Measurements from ENCODE around the gene GNB1L.

GNB1L gene

DNA sequence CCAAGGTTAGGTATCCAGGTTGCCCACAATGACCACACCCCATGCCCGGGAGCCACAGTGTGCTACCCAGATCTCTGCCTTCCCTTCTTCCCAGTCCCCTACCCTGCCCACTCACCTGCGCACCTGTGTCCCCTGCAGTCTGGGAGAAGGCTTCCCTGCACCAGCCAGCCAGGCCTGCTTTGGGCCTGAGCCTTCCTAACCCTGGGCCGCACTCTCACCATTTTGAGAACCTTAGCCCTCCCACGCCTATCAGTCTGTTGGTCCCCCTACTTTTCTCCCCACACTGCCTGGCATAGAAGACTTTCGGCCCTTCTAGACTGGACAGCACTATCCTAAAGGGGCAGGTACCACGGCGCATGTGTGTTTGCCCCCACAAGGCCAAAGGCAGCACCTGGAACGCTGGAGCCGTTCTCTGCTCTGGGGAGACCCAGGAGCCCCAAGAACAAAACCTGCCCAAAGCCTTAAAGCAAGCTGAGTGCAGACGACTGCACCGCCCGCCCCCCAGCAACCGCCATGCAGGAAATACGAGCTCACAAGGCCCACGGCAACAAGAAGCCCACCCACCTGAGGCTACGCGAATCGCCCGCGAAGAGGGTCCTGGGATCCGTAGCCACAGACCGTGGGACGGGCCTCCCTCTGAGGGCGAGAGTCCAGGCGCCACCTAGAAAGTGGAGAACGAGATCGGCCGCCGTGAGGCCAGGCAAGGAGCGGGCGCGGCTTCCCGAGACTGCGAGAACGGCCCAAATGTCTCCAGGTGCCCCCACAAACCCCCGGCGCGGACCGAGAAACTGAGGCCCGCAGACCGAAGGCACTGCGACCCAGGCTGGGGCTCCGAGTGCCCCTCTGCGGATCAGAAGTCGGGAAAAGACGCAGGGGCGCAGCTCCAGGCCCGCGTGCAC is 546 bp downstream of the GNB1L start:
- TF ChIP-seq, protein P1, sequence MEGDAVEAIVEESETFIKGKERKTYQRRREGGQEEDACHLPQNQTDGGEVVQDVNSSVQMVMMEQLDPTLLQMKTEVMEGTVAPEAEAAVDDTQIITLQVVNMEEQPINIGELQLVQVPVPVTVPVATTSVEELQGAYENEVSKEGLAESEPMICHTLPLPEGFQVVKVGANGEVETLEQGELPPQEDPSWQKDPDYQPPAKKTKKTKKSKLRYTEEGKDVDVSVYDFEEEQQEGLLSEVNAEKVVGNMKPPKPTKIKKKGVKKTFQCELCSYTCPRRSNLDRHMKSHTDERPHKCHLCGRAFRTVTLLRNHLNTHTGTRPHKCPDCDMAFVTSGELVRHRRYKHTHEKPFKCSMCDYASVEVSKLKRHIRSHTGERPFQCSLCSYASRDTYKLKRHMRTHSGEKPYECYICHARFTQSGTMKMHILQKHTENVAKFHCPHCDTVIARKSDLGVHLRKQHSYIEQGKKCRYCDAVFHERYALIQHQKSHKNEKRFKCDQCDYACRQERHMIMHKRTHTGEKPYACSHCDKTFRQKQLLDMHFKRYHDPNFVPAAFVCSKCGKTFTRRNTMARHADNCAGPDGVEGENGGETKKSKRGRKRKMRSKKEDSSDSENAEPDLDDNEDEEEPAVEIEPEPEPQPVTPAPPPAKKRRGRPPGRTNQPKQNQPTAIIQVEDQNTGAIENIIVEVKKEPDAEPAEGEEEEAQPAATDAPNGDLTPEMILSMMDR (IDR thresholded peaks at IDR 0.05) = no peak
- Histone ChIP-seq H3K27ac (peak overlapping the region; percentile 87 to 98), H3K4me3 (peak overlapping the region; percentile 93)
- no peak for DNase-seq (ENCODE audit: low spot score)

DNA sequence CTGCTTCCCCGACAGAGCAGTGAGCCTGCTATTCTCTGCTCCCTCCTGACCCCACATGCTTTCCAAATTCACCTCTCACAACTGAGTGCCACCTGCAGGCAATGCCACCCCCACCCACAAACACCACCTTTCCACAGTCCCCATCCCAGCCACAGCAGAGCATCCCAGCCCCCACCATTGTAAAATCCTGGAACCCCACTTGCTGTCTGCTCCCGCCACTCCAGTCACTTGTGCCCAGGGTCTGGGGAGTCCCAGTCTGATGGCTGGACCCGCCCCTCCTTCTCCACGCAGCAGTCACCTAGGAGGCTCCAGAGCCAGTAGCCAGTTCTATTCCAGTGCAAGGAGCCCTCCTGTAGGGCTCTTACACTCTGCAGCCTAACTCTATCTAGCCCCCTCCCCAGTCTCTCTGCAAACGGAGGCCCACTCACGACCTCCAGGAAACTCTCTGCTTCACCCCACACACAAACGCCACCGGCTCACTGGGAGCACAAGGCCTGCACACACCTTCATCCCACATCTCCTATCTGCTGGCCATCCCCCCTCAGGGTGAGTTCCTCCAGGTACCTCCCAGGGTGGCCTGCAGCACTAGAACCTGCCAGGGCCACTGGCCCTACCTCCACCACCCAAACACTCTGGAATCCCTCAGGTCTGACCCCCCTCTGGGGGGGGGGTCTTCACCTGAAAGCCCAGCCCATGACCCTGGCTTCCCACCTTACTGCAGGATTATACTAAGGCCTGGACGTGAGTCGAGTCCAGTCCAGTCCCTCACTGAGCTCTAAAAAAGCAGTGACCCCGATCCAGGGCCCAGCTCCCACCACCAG is 1.4 kb downstream of the GNB1L start:
- DNase-seq (ENCODE audit: low spot score) = no peak
- peak overlapping the region; percentile 93 for H3K4me3 ChIP-seq
- H3K27ac ChIP-seq = peak overlapping the region in 1 of 2 donors; percentile 98
- TF ChIP-seq, protein P1 (IDR thresholded peaks at IDR 0.05) = no peak

DNA sequence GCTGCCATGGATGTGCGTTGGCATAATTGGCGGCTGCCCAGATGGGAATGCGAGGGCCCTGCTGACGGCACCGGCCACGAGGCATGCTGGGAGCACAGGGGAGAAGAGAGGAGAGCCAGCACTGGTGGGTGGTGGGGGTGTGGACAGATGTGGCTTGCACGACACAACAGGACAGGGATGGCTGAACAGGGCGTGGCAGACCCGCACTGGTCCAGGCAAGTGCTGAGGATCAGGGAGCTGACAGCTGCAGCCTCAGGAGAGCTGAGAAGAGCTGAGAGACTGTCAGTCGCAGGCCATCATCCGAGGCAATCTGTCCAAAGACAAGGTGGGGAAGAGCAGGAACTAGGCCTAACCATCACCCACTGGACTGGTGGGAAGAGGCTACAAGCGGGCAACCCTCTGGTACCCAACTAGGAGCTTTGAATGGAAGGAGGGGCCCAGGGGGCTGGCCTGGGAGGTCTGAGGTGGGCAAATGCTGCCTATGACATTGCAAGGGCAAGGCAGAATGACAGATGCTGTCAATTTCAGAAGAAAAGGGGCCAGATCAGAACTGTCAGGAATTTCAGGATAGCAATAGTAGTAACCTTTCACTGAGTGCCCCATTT is 2.4 kb downstream of the GNB1L start:
- Histone ChIP-seq H3K27ac (no peak overlapping the region), H3K4me3 (peak overlapping the region; percentile 93)
- DNase-seq (ENCODE audit: low spot score) = no peak
- TF ChIP-seq, protein P1 (IDR thresholded peaks at IDR 0.05) = no peak

DNA sequence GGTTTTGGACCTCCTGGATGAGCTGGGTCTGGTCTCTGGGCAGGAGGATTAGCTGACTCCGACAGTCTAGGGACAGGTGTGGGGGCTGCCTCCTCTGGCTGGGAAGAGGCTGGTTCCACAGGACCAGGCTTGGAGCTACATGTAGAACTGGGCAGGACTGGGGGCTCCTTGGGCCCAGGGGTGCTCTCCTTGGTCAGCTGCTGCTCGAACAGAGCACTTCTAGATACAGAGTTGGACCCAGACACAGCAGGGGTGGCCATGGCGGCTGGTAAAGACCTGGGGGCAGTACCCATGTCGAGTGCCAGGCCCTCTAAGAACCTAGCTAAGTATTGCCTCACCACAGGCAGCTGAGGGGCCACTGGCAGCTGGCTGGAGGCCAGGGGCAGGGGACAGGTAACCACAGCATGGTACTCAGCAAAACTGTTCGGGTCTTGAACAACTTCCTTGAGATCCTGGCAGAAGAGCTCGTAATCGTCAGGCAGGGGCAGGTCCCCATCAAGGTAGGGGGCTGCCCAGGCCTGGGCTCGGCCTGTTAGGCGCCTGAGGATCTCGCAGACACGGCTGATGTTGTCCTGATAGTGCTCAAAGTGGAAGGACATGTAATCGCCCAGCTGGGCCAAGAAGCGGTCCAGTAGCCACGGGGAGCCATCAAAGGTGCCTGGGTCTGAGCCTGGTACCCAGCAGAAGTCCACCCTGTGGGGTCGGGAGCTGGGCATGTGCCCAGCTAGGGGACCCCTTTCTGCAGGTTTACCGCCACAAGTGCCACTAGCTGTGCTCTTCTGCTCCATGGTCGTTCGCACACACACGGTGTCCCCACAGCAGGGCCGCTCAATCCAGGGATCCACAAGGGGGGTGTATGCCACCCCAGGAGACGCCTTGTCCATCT is 3.1 kb downstream of the GNB1L start:
- DNase-seq (ENCODE audit: low spot score) = no peak
- H3K27ac ChIP-seq = no peak overlapping the region
- TF ChIP-seq, protein P1 (IDR thresholded peaks at IDR 0.05) = no peak
- H3K4me3 ChIP-seq = no peak overlapping the region

DNA sequence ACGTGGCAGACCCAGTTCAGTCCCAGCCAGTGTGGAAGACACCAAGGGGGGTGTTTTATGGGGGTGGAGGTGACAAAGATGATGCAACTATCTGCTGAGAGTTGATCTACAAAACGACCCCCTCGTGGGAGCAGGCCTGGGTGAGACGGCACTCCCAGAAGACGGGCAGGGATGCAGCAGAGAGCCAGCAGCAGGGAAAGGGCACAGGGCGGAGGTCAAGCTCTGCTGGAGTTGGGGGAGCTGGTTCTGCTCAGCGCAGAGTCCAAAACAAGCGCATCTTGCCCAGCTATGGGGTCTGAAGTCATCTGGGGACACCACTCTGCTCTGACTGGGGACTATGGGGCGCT is 3.9 kb downstream of the GNB1L start:
- Histone ChIP-seq H3K4me3 (no peak overlapping the region), H3K27ac (no peak overlapping the region)
- DNase-seq (ENCODE audit: low spot score) = no peak
- TF ChIP-seq, protein P1 (IDR thresholded peaks at IDR 0.05) = no peak
